IMR-90 (cell line): ENCODE data around the gene PAFAH1B1. TPM values are rescaled to one million over a fixed set of nuclear protein-coding genes. Genes with fewer than 3 reads are reported as not detected.

Experiments
- ATAC-seq: fragments of 200-7000 bp; cut with Tn5 transposase; 2 replicates; pipeline ENCODE4 v1.9.1; 2020; ENCODE audit warnings: low read depth, mild to moderate bottlenecking, moderate library complexity
- BruUV-seq: library from RNA; stranded (reverse); fragments of 400-500 nt; replicated peaks from 2 replicates; lab custom pipeline; 2021; lab: Mats Ljungman, UMichigan
- CTCF ChIA-PET: fragments of 300-600 bp; formaldehyde crosslinking; extraction: SDS; loops from one replicate; lab custom pipeline; 2021; ENCODE audit warnings: antibody characterized with exemption; lab: Yijun Ruan, JAX
- POLR2A ChIA-PET: fragments of 300-600 bp; sonication (Branson Sonifier 250); formaldehyde crosslinking; loops from one replicate; lab custom pipeline; 2022; ENCODE audit warnings: antibody characterized with exemption; ENCODE audit not compliant: unreplicated experiment; lab: Charles Lee
- DNase-seq: peaks from one replicate; pipeline ENCODE4 v3.0.0; 2013
- H2AFZ ChIP-seq: replicated peaks from 2 replicates; pipeline ENCODE3; 2013; ENCODE audit warnings: low read length, mild to moderate bottlenecking; ENCODE audit not compliant: poor library complexity
- H2AK5ac ChIP-seq: 2 replicates; pipeline ENCODE4 v1.6.1; 2013; ENCODE audit warnings: low read depth, low read length, inconsistent platforms
- H2AK9ac ChIP-seq: replicated peaks from 2 replicates; pipeline ENCODE3; 2013; ENCODE audit warnings: mild to moderate bottlenecking, low read depth, low read length, moderate library complexity; ENCODE audit not compliant: poor library complexity
- H2BK120ac ChIP-seq: 2 replicates; pipeline ENCODE4 v1.6.1; 2013; ENCODE audit warnings: low read depth, low read length, inconsistent platforms
- H2BK15ac ChIP-seq: 3 replicates; pipeline ENCODE4 v1.6.1; 2013; ENCODE audit warnings: low read depth, low read length, inconsistent platforms
- H2BK20ac ChIP-seq: 2 replicates; pipeline ENCODE4 v1.6.1; 2013; ENCODE audit warnings: low read depth, mild to moderate bottlenecking, inconsistent platforms, low read length, moderate library complexity
- H2BK5ac ChIP-seq: 2 replicates; pipeline ENCODE4 v1.6.1; 2013; ENCODE audit warnings: mild to moderate bottlenecking, low read depth, low read length, inconsistent platforms; ENCODE audit not compliant: poor library complexity, severe bottlenecking
- H3K14ac ChIP-seq: replicated peaks from 2 replicates; pipeline ENCODE4 v1.6.1; 2013; ENCODE audit warnings: low read depth, low read length, inconsistent platforms
- H3K18ac ChIP-seq: 2 replicates; pipeline ENCODE4 v1.6.1; 2013; ENCODE audit warnings: low read depth, low read length, control low read depth
- H3K23ac ChIP-seq: 2 replicates; pipeline ENCODE4 v1.6.1; 2013; ENCODE audit warnings: low read depth, low read length, inconsistent platforms
- H3K27ac ChIP-seq: 2 replicates; pipeline ENCODE4 v1.5.1; 2013; ENCODE audit warnings: mild to moderate bottlenecking, control low read depth, low read length; ENCODE audit not compliant: insufficient read depth
- H3K27me3 ChIP-seq: 2 replicates; pipeline ENCODE4 v1.6.1; 2013; ENCODE audit warnings: low read length; ENCODE audit not compliant: control insufficient read depth, insufficient read depth
- H3K36me3 ChIP-seq: 2 replicates; pipeline ENCODE4 v1.6.1; 2013; ENCODE audit warnings: low read length, mixed read lengths; ENCODE audit not compliant: control insufficient read depth, insufficient read depth
- H3K4ac ChIP-seq: 2 replicates; pipeline ENCODE4 v1.6.1; 2013; ENCODE audit warnings: low read depth, low read length, inconsistent platforms
- H3K4me1 ChIP-seq: 2 replicates; pipeline ENCODE4 v1.6.1; 2013; ENCODE audit warnings: low read length, mixed read lengths; ENCODE audit not compliant: control insufficient read depth, insufficient read depth
- H3K4me2 ChIP-seq: 2 replicates; pipeline ENCODE4 v1.6.1; 2013; ENCODE audit warnings: low read depth, mild to moderate bottlenecking, control low read depth, low read length, moderate library complexity
- H3K4me3 ChIP-seq: 2 replicates; pipeline ENCODE4 v1.5.1; 2013; ENCODE audit warnings: low read depth, mild to moderate bottlenecking, control low read depth, low read length, moderate library complexity; ENCODE audit not compliant: insufficient read depth
- H3K56ac ChIP-seq: 2 replicates; pipeline ENCODE4 v1.6.1; 2013; ENCODE audit warnings: low read length, inconsistent platforms; ENCODE audit not compliant: insufficient read depth; ENCODE audit errors: extremely low read depth
- H3K79me1 ChIP-seq, 2 experiments: 2 replicates each; pipeline ENCODE4 v1.6.1; 2013; ENCODE audit warnings: low read length in 2 of 2, inconsistent platforms in 1 of 2, low read depth in 1 of 2
- H3K9ac ChIP-seq: 2 replicates; pipeline ENCODE4 v1.6.1; 2013; ENCODE audit warnings: low read depth, low read length, control low read depth
- H3K9me1 ChIP-seq: 2 replicates; pipeline ENCODE4 v1.6.1; 2013; ENCODE audit warnings: low read length, inconsistent platforms; ENCODE audit not compliant: insufficient read depth
- H3K9me3 ChIP-seq: 2 replicates; pipeline ENCODE4 v1.6.1; 2013; ENCODE audit warnings: low read length; ENCODE audit not compliant: control insufficient read depth, insufficient read depth
- H4K20me1 ChIP-seq: 2 replicates; pipeline ENCODE4 v1.6.1; 2013; ENCODE audit warnings: low read length, inconsistent platforms; ENCODE audit not compliant: insufficient read depth
- H4K5ac ChIP-seq: 2 replicates; pipeline ENCODE4 v1.6.1; 2013; ENCODE audit warnings: mild to moderate bottlenecking, low read depth, low read length, control low read depth
- H4K8ac ChIP-seq, 2 experiments: 2 replicates each; pipeline ENCODE4 v1.6.1; 2013; ENCODE audit warnings: low read depth in 2 of 2, low read length in 2 of 2, control low read depth in 1 of 2, inconsistent platforms in 1 of 2
- H4K91ac ChIP-seq: 2 replicates; pipeline ENCODE4 v1.6.1; 2013; ENCODE audit warnings: low read depth, low read length, inconsistent platforms; ENCODE audit not compliant: insufficient read depth
- FOS ChIP-seq: fragments of 150-350 bp; IDR thresholded peaks from 2 replicates; pipeline ENCODE4 v1.6.1; 2016; ENCODE audit warnings: low read depth, low read length
- MAFK ChIP-seq: IDR thresholded peaks from 2 replicates; pipeline ENCODE4 v1.6.1; 2012; ENCODE audit warnings: low read depth, low read length, improper control_type of control experiment
- MXI1 ChIP-seq: IDR thresholded peaks from 2 replicates; pipeline ENCODE4 v1.6.1; 2012; ENCODE audit warnings: low read depth, mild to moderate bottlenecking, low read length, moderate library complexity, borderline replicate concordance
- POLR2A ChIP-seq: IDR thresholded peaks from 2 replicates; pipeline ENCODE4 v1.6.1; 2012; ENCODE audit warnings: mild to moderate bottlenecking, low read depth, low read length
- RAD21 ChIP-seq: IDR thresholded peaks from 2 replicates; pipeline ENCODE4 v1.6.1; 2012; ENCODE audit warnings: low read length, improper control_type of control experiment
- WGBS, 2 experiments: methylation state at CpG; one replicate each; pipeline versions ENCODE4 v1.1.5 to v1.1.7; 2013; ENCODE audit warnings: missing lambda C conversion rate in 2 of 2; ENCODE audit not compliant: insufficient read length in 1 of 2; ENCODE audit errors: extremely low coverage in 2 of 2; 5-methylcytosine and 5-hydroxymethylcytosine counted together
- dilution Hi-C: fragments of 300-500 bp; cut with HindIII; formaldehyde crosslinking; loops from one replicate; pipeline ENCODE4 v1.14.3; 2018; ENCODE audit warnings: low sequenced_read_pairs; ENCODE audit not compliant: unreplicated experiment
- in situ Hi-C: fragments of 300-500 bp; cut with MboI; formaldehyde crosslinking; loops from 3 replicates; pipeline ENCODE4 v1.14.3; 2019; ENCODE audit warnings: low sequenced_read_pairs, inconsistent platforms, mixed read lengths
- intact Hi-C: fragments of 100-400 bp; cut with micrococcal nuclease; formaldehyde crosslinking; loops from 2 replicates; pipeline ENCODE4 v1.10.0; 2022
- polyA plus RNA-seq, 3 experiments: library from polyadenylated mRNA; depleted of rRNA; stranded (reverse); fragments of >200 nt; gene quantifications; 2 replicates each; pipeline ENCODE4 v1.2.3, GENCODE V29; 2012; ENCODE audit warnings: low replicate concordance in 1 of 3
- total RNA-seq: library from RNA; depleted of rRNA; stranded (reverse); fragments of >200 nt; gene quantifications from 2 replicates; pipeline ENCODE4 v1.2.3, GENCODE V29; 2012
- TF ChIP-seq, protein P1 (sequence below): conservative IDR thresholded peaks from 2 replicates; pipeline ENCODE4 v1.5.1; 2012; ENCODE audit warnings: mild to moderate bottlenecking, low read depth, low read length, improper control_type of control experiment
- TF ChIP-seq, protein P2 (sequence below): fragments of 150-350 bp; IDR thresholded peaks from 2 replicates; pipeline ENCODE4 v1.6.1; 2016; ENCODE audit warnings: low read depth, mild to moderate bottlenecking, low read length, moderate library complexity, borderline replicate concordance
- TF ChIP-seq, protein P3 (sequence below): fragments of 150-350 bp; IDR thresholded peaks from 2 replicates; pipeline ENCODE4 v1.6.1; 2017; ENCODE audit warnings: mild to moderate bottlenecking, antibody characterized with exemption, low read length, low read depth

PAFAH1B1 gene
- total and polyA plus RNA-seq, 2 of the 4 experiments (the other 2 are of a cell fraction): 64.5 to 127 TPM

DNA sequence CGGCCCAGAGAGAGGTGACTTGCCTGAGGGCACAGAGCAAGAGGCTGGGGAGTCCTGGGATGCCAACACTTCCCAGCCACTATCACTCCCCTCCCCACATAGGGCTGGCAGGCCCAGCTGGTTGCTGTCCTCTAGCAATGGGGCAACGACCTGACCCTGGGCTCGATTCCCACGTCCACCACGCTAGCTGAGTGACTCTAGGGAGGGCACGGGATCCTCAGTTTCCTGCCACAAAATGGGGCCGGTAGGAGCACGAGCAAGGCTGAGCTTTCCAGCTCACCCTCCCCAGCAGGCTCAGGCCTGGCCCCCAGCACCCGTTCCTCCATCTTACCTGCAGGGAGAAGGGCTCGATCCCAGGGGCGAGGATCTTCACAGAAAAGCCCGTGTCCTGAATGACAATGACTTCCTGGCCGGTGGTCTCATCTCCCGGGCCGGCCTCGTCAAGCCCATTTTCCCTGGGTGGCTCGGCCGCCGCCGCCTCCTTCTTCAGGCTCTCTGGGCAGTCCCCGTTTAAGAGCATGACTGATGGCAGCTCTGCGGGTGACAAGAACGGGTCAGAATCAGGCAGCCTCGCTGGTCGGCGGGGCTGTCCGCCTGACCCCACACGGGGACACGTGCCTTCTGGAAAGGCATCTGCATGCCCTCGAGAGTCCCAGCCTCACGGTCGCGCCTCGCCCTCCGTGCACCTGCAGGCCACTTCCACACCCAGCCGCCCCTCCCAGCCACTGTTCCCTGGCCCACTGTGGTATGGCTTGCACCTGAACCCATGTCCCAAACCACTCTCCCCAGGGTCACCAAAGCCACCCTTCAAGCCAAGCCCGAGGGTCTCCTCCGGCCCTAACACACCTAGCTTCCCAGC, 110.8 kb downstream of the PAFAH1B1 start:
- Histone ChIP-seq H3K4me1 (peaks cover 19% of the 10 kb centered on the region), H2AK5ac (no peak overlapping the region; the same call in 1 of the 2 replicates), H2BK120ac (no peak overlapping the region), H3K23ac (no peak overlapping the region), H3K56ac (no peak overlapping the region), H3K9ac (no peak overlapping the region), H3K27ac (no peak overlapping the region), H4K20me1 (peaks cover 62% of the 10 kb centered on the region), H3K27me3 (no peaks in the 10 kb centered on the region), H2BK20ac (no peak overlapping the region), H4K8ac (no peak overlapping the region), H3K36me3 (peaks cover 36% of the 10 kb centered on the region), H3K4me3 (no peak overlapping the region), H3K4me2 (no peak overlapping the region), H3K18ac (no peak overlapping the region), H3K79me1 (peaks cover 11 to 62% of the 10 kb centered on the region in 2 experiments), H3K14ac (no peak overlapping the region), H4K91ac (no peak overlapping the region), H2BK15ac (no peak overlapping the region), H2BK5ac (peak overlapping the region; percentile 8), H3K4ac (no peak overlapping the region), H4K5ac (no peak overlapping the region), H3K9me3 (no peaks in the 10 kb centered on the region), H2AK9ac (no peak overlapping the region), H3K9me1 (peaks cover 4% of the 10 kb centered on the region; the same call in 1 of the 2 replicates), H2AFZ (no peak overlapping the region)
- 92% methylated on average over 25 of the region's 38 CpGs; no CpG with 5 or more reads in 1 of the 2 experiments for WGBS, 2 experiments
- no peak for TF ChIP-seq POLR2A
- TF ChIP-seq MAFK: no peak
- TF ChIP-seq, protein P1, sequence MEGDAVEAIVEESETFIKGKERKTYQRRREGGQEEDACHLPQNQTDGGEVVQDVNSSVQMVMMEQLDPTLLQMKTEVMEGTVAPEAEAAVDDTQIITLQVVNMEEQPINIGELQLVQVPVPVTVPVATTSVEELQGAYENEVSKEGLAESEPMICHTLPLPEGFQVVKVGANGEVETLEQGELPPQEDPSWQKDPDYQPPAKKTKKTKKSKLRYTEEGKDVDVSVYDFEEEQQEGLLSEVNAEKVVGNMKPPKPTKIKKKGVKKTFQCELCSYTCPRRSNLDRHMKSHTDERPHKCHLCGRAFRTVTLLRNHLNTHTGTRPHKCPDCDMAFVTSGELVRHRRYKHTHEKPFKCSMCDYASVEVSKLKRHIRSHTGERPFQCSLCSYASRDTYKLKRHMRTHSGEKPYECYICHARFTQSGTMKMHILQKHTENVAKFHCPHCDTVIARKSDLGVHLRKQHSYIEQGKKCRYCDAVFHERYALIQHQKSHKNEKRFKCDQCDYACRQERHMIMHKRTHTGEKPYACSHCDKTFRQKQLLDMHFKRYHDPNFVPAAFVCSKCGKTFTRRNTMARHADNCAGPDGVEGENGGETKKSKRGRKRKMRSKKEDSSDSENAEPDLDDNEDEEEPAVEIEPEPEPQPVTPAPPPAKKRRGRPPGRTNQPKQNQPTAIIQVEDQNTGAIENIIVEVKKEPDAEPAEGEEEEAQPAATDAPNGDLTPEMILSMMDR: no peak
- no peak for TF ChIP-seq FOS
- TF ChIP-seq, protein P2, sequence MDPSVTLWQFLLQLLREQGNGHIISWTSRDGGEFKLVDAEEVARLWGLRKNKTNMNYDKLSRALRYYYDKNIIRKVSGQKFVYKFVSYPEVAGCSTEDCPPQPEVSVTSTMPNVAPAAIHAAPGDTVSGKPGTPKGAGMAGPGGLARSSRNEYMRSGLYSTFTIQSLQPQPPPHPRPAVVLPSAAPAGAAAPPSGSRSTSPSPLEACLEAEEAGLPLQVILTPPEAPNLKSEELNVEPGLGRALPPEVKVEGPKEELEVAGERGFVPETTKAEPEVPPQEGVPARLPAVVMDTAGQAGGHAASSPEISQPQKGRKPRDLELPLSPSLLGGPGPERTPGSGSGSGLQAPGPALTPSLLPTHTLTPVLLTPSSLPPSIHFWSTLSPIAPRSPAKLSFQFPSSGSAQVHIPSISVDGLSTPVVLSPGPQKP: no peak
- no peak for TF ChIP-seq RAD21
- no peak for TF ChIP-seq MXI1
- TF ChIP-seq, protein P3, sequence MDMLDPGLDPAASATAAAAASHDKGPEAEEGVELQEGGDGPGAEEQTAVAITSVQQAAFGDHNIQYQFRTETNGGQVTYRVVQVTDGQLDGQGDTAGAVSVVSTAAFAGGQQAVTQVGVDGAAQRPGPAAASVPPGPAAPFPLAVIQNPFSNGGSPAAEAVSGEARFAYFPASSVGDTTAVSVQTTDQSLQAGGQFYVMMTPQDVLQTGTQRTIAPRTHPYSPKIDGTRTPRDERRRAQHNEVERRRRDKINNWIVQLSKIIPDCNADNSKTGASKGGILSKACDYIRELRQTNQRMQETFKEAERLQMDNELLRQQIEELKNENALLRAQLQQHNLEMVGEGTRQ: no peak
- ChIA-PET CTCF (no interaction called here), POLR2A (no interaction called here)
- no peak for DNase-seq
- in situ Hi-C loops: no loop called here
- dilution Hi-C loops: no loop called here
- no TSS peak for BruUV-seq
- no peak for ATAC-seq
- intact Hi-C loops: no loop called here
